ENCODE measurements around the gene CBLL1. TPM values are rescaled to one million over a fixed set of nuclear protein-coding genes. Genes with fewer than 3 reads are reported as not detected.

Gene CBLL1
- total RNA-seq = 10 to 100 TPM; 35.7 to 39.7 TPM

DNA sequence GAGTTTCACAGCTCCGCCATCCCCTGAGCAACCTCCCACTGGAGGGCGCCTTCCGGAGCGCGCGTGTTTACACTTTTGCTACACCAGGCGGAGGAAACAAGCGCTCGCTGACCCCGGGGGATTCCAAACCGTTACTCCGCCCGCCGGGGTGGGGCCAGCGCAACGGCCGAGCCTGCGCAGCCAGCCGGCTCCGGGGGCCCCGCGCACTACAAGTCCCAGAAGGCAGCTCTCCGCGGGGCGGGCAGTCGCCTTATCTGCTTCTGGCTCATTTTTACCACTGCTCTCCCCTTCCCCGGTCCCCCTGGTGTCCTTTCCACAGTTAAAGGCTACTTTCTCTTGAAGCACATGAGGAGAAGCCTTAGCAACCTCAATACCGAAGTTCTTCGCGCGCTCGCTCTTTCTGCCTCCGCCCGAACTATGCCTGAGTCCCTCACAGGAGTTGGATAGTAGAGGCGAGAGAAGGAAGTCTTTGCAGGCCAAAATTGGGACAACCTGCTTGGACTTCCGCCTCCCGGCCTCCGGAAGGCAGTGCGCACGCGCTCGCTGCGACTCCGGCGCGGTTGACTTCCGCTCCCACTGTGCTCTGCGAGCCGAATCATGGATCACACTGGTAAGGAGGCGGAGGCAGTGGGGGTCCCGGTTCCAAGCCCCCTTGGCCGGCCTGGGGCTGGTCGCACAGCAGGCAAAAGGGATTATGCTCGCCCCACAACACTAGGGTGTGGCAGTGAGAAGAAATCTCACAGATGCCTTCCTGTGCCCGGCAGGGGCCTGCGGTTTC is at the start of gene CBLL1:
CBLL1 (plus strand) TSS at position 576 of the 778 bp plus-strand sequence; CDS start at position 598, 22 bp downstream.
- Mint-ChIP-seq H3K4me3 (peak within 1 kb of the TSS; percentile 98), H3K27me3 (no peaks in the 10 kb centered on the region), H3K36me3 (ENCODE audit: low read depth) (peaks cover 49% of the 10 kb centered on the region), H3K9me3 (no peaks in the 10 kb centered on the region), H3K27ac (peak within 1 kb of the TSS; percentile 100), H3K4me1 (peaks cover 23% of the 10 kb centered on the region)
- peak; percentile 91 for ATAC-seq (replicated peaks)

DNA sequence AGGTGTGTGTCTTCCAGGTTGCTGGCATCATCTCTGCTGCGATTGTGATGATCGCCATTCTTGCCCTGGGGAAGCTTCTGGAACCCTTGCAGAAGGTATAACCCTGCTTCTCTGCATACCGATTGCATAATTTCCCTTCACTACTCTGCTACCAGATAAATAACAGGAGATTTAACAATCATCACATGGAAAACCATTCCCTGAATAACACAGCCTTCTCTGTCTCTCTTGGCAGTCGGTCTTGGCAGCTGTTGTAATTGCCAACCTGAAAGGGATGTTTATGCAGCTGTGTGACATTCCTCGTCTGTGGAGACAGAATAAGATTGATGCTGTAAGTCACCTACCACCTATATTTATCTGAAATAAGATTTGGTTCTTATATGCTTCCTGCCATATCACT is 49.6 kb upstream of the CBLL1 start:
- Mint-ChIP-seq H3K4me3 (no peak overlapping the region), H3K36me3 (ENCODE audit: low read depth) (peaks cover 7% of the 10 kb centered on the region), H3K27me3 (peaks cover 17% of the 10 kb centered on the region), H3K27ac (no peak overlapping the region), H3K9me3 (no peaks in the 10 kb centered on the region), H3K4me1 (no peaks in the 10 kb centered on the region)
- no peak for ATAC-seq (replicated peaks)

GRCh38 chr7:107696330-107696946 is 47.5 kb upstream of the CBLL1 start:
- H3K4me3 Mint-ChIP-seq = no peak overlapping the region
- no peak for ATAC-seq (replicated peaks)
- no peak overlapping the region for H3K27ac Mint-ChIP-seq
- H3K27me3 Mint-ChIP-seq = peaks cover 12% of the 10 kb centered on the region
- H3K36me3 Mint-ChIP-seq (ENCODE audit: low read depth) = peaks cover 13% of the 10 kb centered on the region
- no peaks in the 10 kb centered on the region for H3K9me3 Mint-ChIP-seq
- no peaks in the 10 kb centered on the region for H3K4me1 Mint-ChIP-seq

- Mint-ChIP-seq H3K27ac (no peak overlapping the region), H3K36me3 (ENCODE audit: low read depth) (peaks cover 19% of the 10 kb centered on the region)
These were observed 46.5 kb upstream of the CBLL1 start for GRCh38 chr7:107697321-107698049.

GRCh38 chr7:107700570-107700969 is 43.4 kb upstream of the CBLL1 start:
- peaks cover 19% of the 10 kb centered on the region for H3K36me3 Mint-ChIP-seq (ENCODE audit: low read depth)
- H3K27me3 Mint-ChIP-seq = peaks cover 3% of the 10 kb centered on the region
- no peak overlapping the region for H3K27ac Mint-ChIP-seq
- H3K4me3 Mint-ChIP-seq = no peak overlapping the region
- peaks cover 11% of the 10 kb centered on the region for H3K4me1 Mint-ChIP-seq
- ATAC-seq (replicated peaks) = no peak
- H3K9me3 Mint-ChIP-seq = no peaks in the 10 kb centered on the region

More at GRCh38 chr7:107697321-107698049, 46.5 kb upstream of the CBLL1 start:
- Mint-ChIP-seq H3K9me3 (no peaks in the 10 kb centered on the region), H3K4me1 (peaks cover under 1% of the 10 kb centered on the region), H3K4me3 (no peak overlapping the region), H3K27me3 (peaks cover 12% of the 10 kb centered on the region)
- ATAC-seq (replicated peaks) = no peak

DNA sequence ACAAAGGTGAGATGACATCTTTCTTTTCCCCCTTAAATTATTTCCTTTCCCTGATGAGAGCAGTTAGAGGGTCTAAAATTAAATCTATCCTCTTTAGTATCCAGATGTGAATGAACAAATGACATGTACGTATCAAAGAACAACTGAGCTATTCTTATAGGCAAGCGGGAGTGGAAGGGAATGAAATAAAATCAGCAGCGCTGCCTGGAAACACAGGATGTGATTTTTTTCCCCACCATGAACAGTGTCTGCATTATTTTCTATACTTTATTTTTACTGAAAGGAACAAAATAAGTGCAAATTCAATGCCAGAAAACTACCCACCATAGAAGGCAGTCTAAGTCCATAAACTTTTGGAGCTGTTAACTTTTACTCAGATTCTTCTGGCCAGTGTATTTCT is 42.8 kb upstream of the CBLL1 start:
- Mint-ChIP-seq H3K4me3 (no peak overlapping the region), H3K36me3 (ENCODE audit: low read depth) (peaks cover 19% of the 10 kb centered on the region), H3K27me3 (peaks cover 3% of the 10 kb centered on the region), H3K27ac (no peak overlapping the region), H3K9me3 (no peaks in the 10 kb centered on the region), H3K4me1 (peaks cover 11% of the 10 kb centered on the region)
- no peak for ATAC-seq (replicated peaks)

DNA sequence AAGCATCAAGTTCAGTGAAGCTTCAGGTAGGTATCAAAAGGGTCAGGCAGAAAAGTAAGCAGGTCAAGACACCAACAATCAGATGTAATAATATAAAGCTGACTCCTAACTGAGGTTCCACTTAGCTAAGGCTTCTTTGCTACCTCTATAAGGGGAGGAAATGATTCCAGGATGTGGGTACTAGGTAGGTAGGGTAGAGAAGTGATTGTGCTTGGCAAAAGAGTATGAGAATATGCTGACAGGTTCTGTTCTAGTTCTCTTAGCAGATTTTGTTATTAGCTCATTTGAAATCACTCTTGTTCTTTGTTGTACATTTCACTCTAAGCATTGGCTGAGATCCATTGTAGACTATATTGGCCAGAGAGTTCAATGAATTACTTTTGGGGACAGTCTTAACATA is 40.7 kb upstream of the CBLL1 start:
- peaks cover 19% of the 10 kb centered on the region for H3K36me3 Mint-ChIP-seq (ENCODE audit: low read depth)
- H3K4me3 Mint-ChIP-seq = no peak overlapping the region
- peaks cover 11% of the 10 kb centered on the region for H3K4me1 Mint-ChIP-seq
- no peaks in the 10 kb centered on the region for H3K9me3 Mint-ChIP-seq
- H3K27ac Mint-ChIP-seq = peak overlapping the region; percentile 16
- peaks cover 5% of the 10 kb centered on the region for H3K27me3 Mint-ChIP-seq
- ATAC-seq (replicated peaks) = no peak

DNA sequence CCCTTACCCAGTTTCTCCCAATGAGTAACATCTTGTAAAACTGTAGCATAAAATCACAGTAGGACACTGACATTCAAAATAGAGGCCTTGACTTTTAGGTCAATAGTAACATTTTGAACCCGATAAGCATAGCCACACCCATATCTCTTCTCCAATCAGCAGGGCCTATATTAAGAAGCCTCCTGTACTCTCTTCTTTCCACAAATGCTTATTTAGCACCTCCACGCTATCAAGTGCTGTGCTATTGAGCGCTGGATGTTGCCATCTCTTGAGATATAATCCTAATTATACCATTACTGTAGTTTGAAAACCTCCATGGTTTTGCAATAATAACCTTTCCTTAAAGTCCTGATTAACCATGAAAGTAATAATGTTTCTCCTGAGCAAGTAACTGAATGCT is 40.1 kb upstream of the CBLL1 start:
- H3K27ac Mint-ChIP-seq = no peak overlapping the region
- no peak overlapping the region for H3K4me3 Mint-ChIP-seq
- ATAC-seq (replicated peaks) = no peak
- H3K27me3 Mint-ChIP-seq = peaks cover 5% of the 10 kb centered on the region
- H3K4me1 Mint-ChIP-seq = peaks cover 11% of the 10 kb centered on the region
- H3K36me3 Mint-ChIP-seq (ENCODE audit: low read depth) = peaks cover 16% of the 10 kb centered on the region
- no peaks in the 10 kb centered on the region for H3K9me3 Mint-ChIP-seq

DNA sequence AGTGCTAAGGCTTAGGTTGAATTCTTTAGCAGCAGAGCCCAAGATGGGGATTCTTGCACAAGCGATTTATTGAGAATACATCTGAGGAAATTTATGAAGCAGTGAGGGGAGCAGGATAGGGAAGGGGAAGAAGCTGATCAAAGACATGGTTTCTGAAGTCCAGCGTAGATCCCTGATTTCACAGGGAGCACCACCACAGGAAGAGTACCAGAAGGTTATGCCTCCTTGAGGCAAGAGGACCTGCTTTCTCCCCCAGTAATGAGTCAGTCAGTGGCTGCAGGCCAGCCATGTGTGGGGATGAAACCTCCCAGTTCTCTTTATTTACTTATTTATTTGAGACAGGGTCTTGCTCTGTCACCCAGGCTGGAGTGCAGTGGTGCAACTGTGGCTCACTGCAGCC is 35.0 kb upstream of the CBLL1 start:
- Mint-ChIP-seq H3K9me3 (no peaks in the 10 kb centered on the region), H3K27ac (no peak overlapping the region), H3K27me3 (peaks cover 12% of the 10 kb centered on the region), H3K4me1 (no peaks in the 10 kb centered on the region), H3K4me3 (no peak overlapping the region), H3K36me3 (ENCODE audit: low read depth) (peaks cover 9% of the 10 kb centered on the region)
- ATAC-seq (replicated peaks) = no peak

- Mint-ChIP-seq H3K27ac (no peak overlapping the region), H3K36me3 (ENCODE audit: low read depth) (peaks cover 9% of the 10 kb centered on the region), H3K9me3 (no peaks in the 10 kb centered on the region), H3K27me3 (peaks cover 12% of the 10 kb centered on the region), H3K4me3 (no peak overlapping the region), H3K4me1 (no peaks in the 10 kb centered on the region)
- no peak for ATAC-seq (replicated peaks)
These were observed 32.6 kb upstream of the CBLL1 start for GRCh38 chr7:107711301-107711700.

DNA sequence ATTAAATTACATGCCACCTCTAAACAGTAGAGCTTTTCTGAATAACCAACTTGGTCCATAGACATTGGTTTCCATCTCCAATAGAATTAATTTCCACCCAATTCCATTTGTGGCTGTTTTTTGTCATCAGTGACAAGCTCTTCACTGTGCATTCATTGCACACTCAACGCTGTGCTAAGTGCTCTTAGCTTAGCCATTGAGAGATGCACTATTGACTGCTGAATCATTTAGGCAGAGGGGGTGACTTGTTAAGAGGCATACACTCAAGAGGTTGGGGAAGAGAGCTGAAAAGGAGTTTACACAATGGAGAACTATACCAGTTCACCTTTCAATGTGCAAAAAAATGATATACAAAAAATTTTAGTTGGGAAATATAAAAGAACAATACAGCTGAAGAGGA is 31.9 kb upstream of the CBLL1 start:
- no peak overlapping the region for H3K4me3 Mint-ChIP-seq
- H3K9me3 Mint-ChIP-seq = no peaks in the 10 kb centered on the region
- no peak overlapping the region for H3K27ac Mint-ChIP-seq
- ATAC-seq (replicated peaks) = no peak
- H3K4me1 Mint-ChIP-seq = no peaks in the 10 kb centered on the region
- peaks cover 12% of the 10 kb centered on the region for H3K27me3 Mint-ChIP-seq
- H3K36me3 Mint-ChIP-seq (ENCODE audit: low read depth) = peaks cover 9% of the 10 kb centered on the region

- H3K27ac Mint-ChIP-seq = no peak overlapping the region
- no peak for ATAC-seq (replicated peaks)
- H3K9me3 Mint-ChIP-seq = no peaks in the 10 kb centered on the region
- H3K4me1 Mint-ChIP-seq = no peaks in the 10 kb centered on the region
- H3K36me3 Mint-ChIP-seq (ENCODE audit: low read depth) = peaks cover 9% of the 10 kb centered on the region
- no peak overlapping the region for H3K4me3 Mint-ChIP-seq
- peaks cover 9% of the 10 kb centered on the region for H3K27me3 Mint-ChIP-seq
These were observed 31.0 kb upstream of the CBLL1 start for GRCh38 chr7:107712896-107713295.

DNA sequence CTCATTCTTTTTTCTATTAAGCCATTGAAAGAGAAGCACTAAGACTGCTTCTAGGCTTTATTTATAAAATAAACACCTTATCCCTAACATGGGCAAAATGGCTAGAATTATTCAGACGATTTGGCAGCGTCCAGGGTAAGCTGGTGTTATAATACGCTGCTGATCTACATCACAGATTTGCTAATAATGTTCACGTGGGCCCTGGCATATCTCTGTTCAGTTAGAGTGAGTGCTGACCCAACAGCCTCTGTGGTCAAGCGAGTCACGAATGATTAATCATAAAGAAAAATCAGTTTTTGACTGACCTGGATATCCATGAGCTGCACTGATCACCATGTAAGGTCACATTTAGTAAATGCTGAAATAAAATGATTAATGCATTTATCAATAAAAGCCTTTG is 28.4 kb upstream of the CBLL1 start:
- Mint-ChIP-seq H3K9me3 (no peaks in the 10 kb centered on the region), H3K27ac (no peak overlapping the region), H3K27me3 (peaks cover 9% of the 10 kb centered on the region), H3K4me3 (no peak overlapping the region), H3K36me3 (ENCODE audit: low read depth) (no peaks in the 10 kb centered on the region), H3K4me1 (no peaks in the 10 kb centered on the region)
- no peak for ATAC-seq (replicated peaks)

GRCh38 chr7:107718456-107719193 is 25.3 kb upstream of the CBLL1 start:
- Mint-ChIP-seq H3K4me1 (no peaks in the 10 kb centered on the region), H3K27me3 (no peaks in the 10 kb centered on the region), H3K9me3 (no peaks in the 10 kb centered on the region), H3K4me3 (no peak overlapping the region), H3K36me3 (ENCODE audit: low read depth) (no peaks in the 10 kb centered on the region), H3K27ac (no peak overlapping the region)
- ATAC-seq (replicated peaks) = no peak

Measured in activated T-helper 17 cell treated with anti-CD3 and anti-CD28 coated beads, Interleukin-2, amount 50 U/mL, for 72 hours (primary cell).